22Rv1 (cell line): ENCODE measurements around the gene KRTAP13-3.

Experiments used
- H3K27ac ChIP-seq: fragments of 450-650 bp; 2 replicates; pipeline ENCODE4 v1.5.1; 2017
- CTCF ChIP-seq: fragments of 450-650 bp; IDR thresholded peaks from 2 replicates; pipeline ENCODE4 v1.5.1; 2017; ENCODE audit warnings: mild to moderate bottlenecking
- ZFX ChIP-seq: fragments of 450-650 bp; IDR thresholded peaks from 2 replicates; pipeline ENCODE4 v1.6.1; 2017; ENCODE audit warnings: antibody characterized with exemption, borderline replicate concordance

The KRTAP13-3 gene

GRCh38 chr21:30425826-30426225 is at the start of gene KRTAP13-3:
Gene KRTAP13-3 (minus strand): TSS chr21:30425926. CDS start chr21:30425912, 14 bp downstream.
- no peak within 1 kb of the TSS for H3K27ac ChIP-seq

GRCh38 chr21:30468900-30469714 is 43.4 kb upstream of the KRTAP13-3 start:
- no peak overlapping the region for H3K27ac ChIP-seq
- TF ChIP-seq CTCF, result no peak
- no peak for TF ChIP-seq ZFX

More at GRCh38 chr21:30425826-30426225, at the start of gene KRTAP13-3:
- TF ChIP-seq ZFX (no peak), CTCF (no peak)

- H3K27ac ChIP-seq, result no peak overlapping the region
- TF ChIP-seq CTCF (peak; percentile 72), ZFX (no peak)
Observed at GRCh38 chr21:30463713-30464112, 38.0 kb upstream of the KRTAP13-3 start.

- TF ChIP-seq CTCF, result no peak
- TF ChIP-seq ZFX, result no peak
- no peak overlapping the region for H3K27ac ChIP-seq
Observed at GRCh38 chr21:30448514-30448913, 22.8 kb upstream of the KRTAP13-3 start.

- H3K27ac ChIP-seq, result no peak overlapping the region
- TF ChIP-seq ZFX (no peak), CTCF (no peak)
Observed at GRCh38 chr21:30447056-30447455, 21.3 kb upstream of the KRTAP13-3 start.

- TF ChIP-seq ZFX (no peak), CTCF (peak; percentile 6; the same call in 1 of the 2 replicates)
- H3K27ac ChIP-seq, result no peak overlapping the region
Observed at GRCh38 chr21:30444204-30444603, 18.5 kb upstream of the KRTAP13-3 start.

GRCh38 chr21:30443226-30443625 is 17.5 kb upstream of the KRTAP13-3 start:
- no peak for TF ChIP-seq ZFX
- TF ChIP-seq CTCF, result no peak

More at GRCh38 chr21:30443226-30443625, 17.5 kb upstream of the KRTAP13-3 start:
- H3K27ac ChIP-seq, result no peak overlapping the region
